Esophagus (tissue), 2 donors: ENCODE data around the gene NCAN. TPM values are rescaled to one million over a fixed set of nuclear protein-coding genes. Genes with fewer than 3 reads are reported as not detected.

Experiments
- H3K27ac ChIP-seq, 2 donors: one replicate each; pipeline ENCODE4 v1.5.1; 2013; ENCODE audit warnings: low read depth in 2 of 2, mild to moderate bottlenecking in 2 of 2, inconsistent platforms in 1 of 2, low read length in 1 of 2, moderate library complexity in 1 of 2
- H3K27me3 ChIP-seq, 2 donors: one replicate each; pipeline ENCODE4 v1.6.1; 2013; ENCODE audit warnings: low read length in 2 of 2, control low read depth in 1 of 2, mild to moderate bottlenecking in 1 of 2; ENCODE audit not compliant: insufficient read depth in 2 of 2, control insufficient read depth in 1 of 2
- H3K36me3 ChIP-seq, 2 donors: one replicate each; pipeline ENCODE4 v1.6.1; 2013; ENCODE audit warnings: low read length in 1 of 2; ENCODE audit not compliant: control insufficient read depth in 2 of 2, insufficient read depth in 2 of 2
- H3K4me1 ChIP-seq, 2 donors: one replicate each; pipeline ENCODE4 v1.6.1; 2013; ENCODE audit warnings: low read length in 1 of 2; ENCODE audit not compliant: control insufficient read depth in 2 of 2, insufficient read depth in 2 of 2
- H3K4me3 ChIP-seq, 2 donors: one replicate each; pipeline ENCODE4 v1.5.1; 2013; ENCODE audit warnings: low read length in 2 of 2, mild to moderate bottlenecking in 2 of 2, low read depth in 1 of 2, moderate library complexity in 1 of 2
- H3K9me3 ChIP-seq, 2 donors: one replicate each; pipeline ENCODE4 v1.6.1; 2013; ENCODE audit warnings: mild to moderate bottlenecking in 2 of 2, low read depth in 1 of 2, low read length in 1 of 2, moderate library complexity in 1 of 2; ENCODE audit not compliant: control insufficient read depth in 2 of 2, insufficient read depth in 1 of 2
- WGBS, 2 donors: extraction: QIAGEN DNeasy Blood & Tissue Kit; methylation state at CpG; one replicate each; pipeline ENCODE4 v1.1.7; 2013; 5-methylcytosine and 5-hydroxymethylcytosine counted together
- polyA plus RNA-seq, 2 donors: library from polyadenylated mRNA; stranded (reverse); fragments of 200-250 nt; gene quantifications; one replicate each; pipeline ENCODE4 v1.2.3, GENCODE V29; 2013
- donor health status: healthy with polysubstance abuse.
- donor health status: Bipolar disorder and iron deficiency.

The NCAN gene
- polyA plus RNA-seq, 2 donors, result 0.01 to 0.02 TPM

- no peaks in the 10 kb centered on the region for H3K36me3 ChIP-seq
- WGBS, 2 donors, result 58 to 67% methylated on average over 14 of the region's 14 CpGs
- H3K27me3 ChIP-seq, result peaks cover 0 to 6% of the 10 kb centered on the region in 2 donors
- H3K9me3 ChIP-seq, result peaks cover 2 to 6% of the 10 kb centered on the region in 2 donors
- no peak overlapping the region for H3K27ac ChIP-seq
- peaks cover 0 to 9% of the 10 kb centered on the region in 2 donors for H3K4me1 ChIP-seq
- no peak overlapping the region for H3K4me3 ChIP-seq
These were observed 45.4 kb downstream of the NCAN start for GRCh38 chr19:19257137-19257536.

- Histone ChIP-seq H3K27ac (no peak overlapping the region), H3K4me3 (no peak overlapping the region), H3K27me3 (peaks cover 0 to 6% of the 10 kb centered on the region in 2 donors), H3K9me3 (peaks cover 2 to 6% of the 10 kb centered on the region in 2 donors), H3K4me1 (peaks cover 0 to 9% of the 10 kb centered on the region in 2 donors), H3K36me3 (no peaks in the 10 kb centered on the region)
- 84% methylated on average over 62 to 72 of the region's 72 CpGs for WGBS, 2 donors
These were observed 46.3 kb downstream of the NCAN start for GRCh38 chr19:19257836-19258588.

- H3K27ac ChIP-seq, result no peak overlapping the region
- peaks cover 0 to 9% of the 10 kb centered on the region in 2 donors for H3K4me1 ChIP-seq
- WGBS, 2 donors, result 91 to 95% methylated on average over 40 to 41 of the region's 41 CpGs
- peaks cover 0 to 6% of the 10 kb centered on the region in 2 donors for H3K27me3 ChIP-seq
- H3K9me3 ChIP-seq, result peaks cover 2 to 6% of the 10 kb centered on the region in 2 donors
- H3K36me3 ChIP-seq, result no peaks in the 10 kb centered on the region
- H3K4me3 ChIP-seq, result no peak overlapping the region
These were observed 47.0 kb downstream of the NCAN start for GRCh38 chr19:19258589-19259338.

- H3K9me3 ChIP-seq, result peaks cover 2 to 6% of the 10 kb centered on the region in 2 donors
- H3K27ac ChIP-seq, result no peak overlapping the region
- 76 to 97% methylated on average over 2 of the region's 2 CpGs for WGBS, 2 donors
- no peak overlapping the region for H3K4me3 ChIP-seq
- H3K36me3 ChIP-seq, result no peaks in the 10 kb centered on the region
- H3K4me1 ChIP-seq, result peaks cover 0 to 9% of the 10 kb centered on the region in 2 donors
- peaks cover 0 to 6% of the 10 kb centered on the region in 2 donors for H3K27me3 ChIP-seq
These were observed 48.0 kb downstream of the NCAN start for GRCh38 chr19:19259741-19260140.

GRCh38 chr19:19260417-19261214 is 48.9 kb downstream of the NCAN start:
- Histone ChIP-seq H3K36me3 (no peaks in the 10 kb centered on the region), H3K4me1 (peaks cover 0 to 9% of the 10 kb centered on the region in 2 donors), H3K9me3 (peaks cover 2 to 6% of the 10 kb centered on the region in 2 donors), H3K27me3 (peaks cover 0 to 6% of the 10 kb centered on the region in 2 donors), H3K4me3 (no peak overlapping the region), H3K27ac (no peak overlapping the region)
- WGBS, 2 donors, result 63 to 64% methylated on average over 36 of the region's 36 CpGs

- 3 to 4% methylated on average over 51 to 52 of the region's 52 CpGs for WGBS, 2 donors
- Histone ChIP-seq H3K27ac (no peak overlapping the region), H3K4me3 (no peak overlapping the region), H3K27me3 (peaks cover 0 to 6% of the 10 kb centered on the region in 2 donors), H3K9me3 (peaks cover 2 to 6% of the 10 kb centered on the region in 2 donors), H3K4me1 (peaks cover 0 to 9% of the 10 kb centered on the region in 2 donors), H3K36me3 (no peaks in the 10 kb centered on the region)
These were observed 49.8 kb downstream of the NCAN start for GRCh38 chr19:19261350-19262189.

- Histone ChIP-seq H3K4me3 (no peak overlapping the region), H3K36me3 (no peaks in the 10 kb centered on the region), H3K27me3 (peaks cover 0 to 6% of the 10 kb centered on the region in 2 donors), H3K9me3 (peaks cover 2 to 6% of the 10 kb centered on the region in 2 donors), H3K4me1 (peaks cover 0 to 9% of the 10 kb centered on the region in 2 donors), H3K27ac (no peak overlapping the region)
- WGBS, 2 donors, result 7 to 10% methylated on average over 28 to 31 of the region's 31 CpGs
These were observed 50.7 kb downstream of the NCAN start for GRCh38 chr19:19262190-19263057.

GRCh38 chr19:19263886-19264487 is 52.2 kb downstream of the NCAN start:
- no peaks in the 10 kb centered on the region for H3K36me3 ChIP-seq
- H3K4me3 ChIP-seq, result no peak overlapping the region
- peaks cover 0 to 6% of the 10 kb centered on the region in 2 donors for H3K27me3 ChIP-seq
- peaks cover 0 to 9% of the 10 kb centered on the region in 2 donors for H3K4me1 ChIP-seq
- no peak overlapping the region for H3K27ac ChIP-seq
- WGBS, 2 donors, result 81% methylated on average over 7 of the region's 7 CpGs
- peaks cover 0 to 6% of the 10 kb centered on the region in 2 donors for H3K9me3 ChIP-seq
